HG02884 (cell line): ENCODE measurements around the gene FGF14.
A peak's percentile ranks its signal among the peaks of the same experiment; 100 is the strongest.

ENCODE experiments used
- ATAC-seq: cut with Tn5 transposase; IDR thresholded peaks from one replicate; pipeline ENCODE4 v1.9.1; 2021; ENCODE audit warnings: mild to moderate bottlenecking, moderate library complexity; ENCODE audit not compliant: unreplicated experiment

The FGF14 gene

GRCh38 chr13:102311901-102312300 is 89.9 kb downstream of the FGF14 start:
- ATAC-seq, result peak; percentile 73

GRCh38 chr13:102311419-102311796 is 90.4 kb downstream of the FGF14 start:
- ATAC-seq, result no peak

- ATAC-seq, result no peak
These were observed 91.0 kb downstream of the FGF14 start for GRCh38 chr13:102310691-102311418.

- no peak for ATAC-seq
These were observed 92.7 kb downstream of the FGF14 start for GRCh38 chr13:102309110-102309509.

- ATAC-seq, result no peak
These were observed 99.3 kb downstream of the FGF14 start for GRCh38 chr13:102302534-102302933.

- ATAC-seq, result no peak
These were observed 101.5 kb downstream of the FGF14 start for GRCh38 chr13:102300379-102300778.

GRCh38 chr13:102299366-102299765 is 102.5 kb downstream of the FGF14 start:
- ATAC-seq, result no peak

- ATAC-seq, result no peak
These were observed 103.8 kb downstream of the FGF14 start for GRCh38 chr13:102298051-102298450.

- no peak for ATAC-seq
These were observed 106.4 kb downstream of the FGF14 start for GRCh38 chr13:102295316-102296048.

GRCh38 chr13:102294407-102295018 is 107.3 kb downstream of the FGF14 start:
- ATAC-seq, result no peak

- ATAC-seq, result no peak
These were observed 108.1 kb downstream of the FGF14 start for GRCh38 chr13:102293723-102294122.

- no peak for ATAC-seq
These were observed 110.1 kb downstream of the FGF14 start for GRCh38 chr13:102291587-102292218.

GRCh38 chr13:102289606-102290005 is 112.2 kb downstream of the FGF14 start:
- ATAC-seq, result no peak

GRCh38 chr13:102286326-102286725 is 115.5 kb downstream of the FGF14 start:
- ATAC-seq, result no peak

GRCh38 chr13:102280366-102280765 is 121.5 kb downstream of the FGF14 start:
- no peak for ATAC-seq

GRCh38 chr13:102277286-102277685 is 124.6 kb downstream of the FGF14 start:
- ATAC-seq, result no peak

GRCh38 chr13:102276404-102276803 is 125.4 kb downstream of the FGF14 start:
- no peak for ATAC-seq

GRCh38 chr13:102275969-102276368 is 125.9 kb downstream of the FGF14 start:
- no peak for ATAC-seq

GRCh38 chr13:102273111-102273510 is 128.7 kb downstream of the FGF14 start:
- ATAC-seq, result no peak

GRCh38 chr13:102267191-102267590 is 134.7 kb downstream of the FGF14 start:
- no peak for ATAC-seq

GRCh38 chr13:102261809-102262208 is 140.0 kb downstream of the FGF14 start:
- ATAC-seq, result no peak

- no peak for ATAC-seq
These were observed 140.5 kb downstream of the FGF14 start for GRCh38 chr13:102261316-102261715.
